HepG2 (cell line): Measurements from ENCODE around the gene TSTD1. TPM values are rescaled to one million over a fixed set of nuclear protein-coding genes. Genes with fewer than 3 reads are reported as not detected.

Experiments used
- CC2D1A ChIP-seq: sonication (generic); formaldehyde crosslinking; IDR thresholded peaks from 2 replicates; pipeline ENCODE4 v1.8.1; 2023; ENCODE audit warnings: mild to moderate bottlenecking, missing genetic modification reagents
- DNMT1 ChIP-seq: sonication (generic); formaldehyde crosslinking; IDR thresholded peaks from 2 replicates; pipeline ENCODE4 v1.5.1; 2020; ENCODE audit warnings: mild to moderate bottlenecking, missing genetic modification reagents
- EEA1 ChIP-seq: sonication (generic); formaldehyde crosslinking; IDR thresholded peaks from 2 replicates; pipeline ENCODE4 v1.5.1; 2020; ENCODE audit warnings: mild to moderate bottlenecking, missing genetic modification reagents, borderline replicate concordance
- MYPOP ChIP-seq: sonication (generic); formaldehyde crosslinking; IDR thresholded peaks from 2 replicates; pipeline ENCODE4 v1.8.1; 2023; ENCODE audit warnings: mild to moderate bottlenecking, moderate library complexity, missing genetic modification reagents
- PCBP2 ChIP-seq: fragments of 200-400 bp; formaldehyde crosslinking; optimal IDR thresholded peaks from 2 replicates; pipeline ENCODE3; 2018; ENCODE audit warnings: low read length, low read depth; ENCODE audit not compliant: poor library complexity, severe bottlenecking
- PHF21A ChIP-seq: sonication (generic); formaldehyde crosslinking; IDR thresholded peaks from 2 replicates; pipeline ENCODE4 v1.5.0; 2020; ENCODE audit warnings: mild to moderate bottlenecking, missing genetic modification reagents
- POLR2AphosphoS5 ChIP-seq: IDR thresholded peaks from 2 replicates; pipeline ENCODE4 v1.6.1; 2012; ENCODE audit warnings: low read depth, low read length
- SMAD1 ChIP-seq: sonication (generic); formaldehyde crosslinking; IDR thresholded peaks from 2 replicates; pipeline ENCODE4 v1.4.0; 2020; ENCODE audit warnings: missing genetic modification reagents, low read depth, mild to moderate bottlenecking, borderline replicate concordance
- SMYD3 ChIP-seq: sonication (generic); formaldehyde crosslinking; IDR thresholded peaks from 2 replicates; pipeline ENCODE4 v1.8.1; 2023; ENCODE audit warnings: mild to moderate bottlenecking, missing genetic modification reagents
- STAT6 ChIP-seq: sonication (generic); formaldehyde crosslinking; IDR thresholded peaks from 2 replicates; pipeline ENCODE4 v1.4.0; 2020; ENCODE audit warnings: missing genetic modification reagents, mild to moderate bottlenecking, borderline replicate concordance
- SUZ12 ChIP-seq: fragments of 150-350 bp; IDR thresholded peaks from 2 replicates; pipeline ENCODE4 v1.6.1; 2014; ENCODE audit warnings: low read depth, low read length
- TCF12 ChIP-seq, 2 experiments: fragments of 450-650 bp in 1 of 2; sonication (generic) in 1 of 2; formaldehyde crosslinking in 1 of 2; IDR thresholded peaks; 2 replicates each; pipeline versions ENCODE4 v1.6.1 to v1.8.0; 2017 to 2022; ENCODE audit warnings: antibody characterized with exemption in 1 of 2, mild to moderate bottlenecking in 1 of 2, missing genetic modification reagents in 1 of 2, moderate library complexity in 1 of 2
- WIZ ChIP-seq: sonication (generic); formaldehyde crosslinking; IDR thresholded peaks from 2 replicates; pipeline ENCODE4 v1.5.1; 2020; ENCODE audit warnings: mild to moderate bottlenecking, missing genetic modification reagents
- ZNF292 ChIP-seq: sonication (generic); formaldehyde crosslinking; IDR thresholded peaks from 2 replicates; pipeline ENCODE4 v1.8.1; 2022; ENCODE audit warnings: mild to moderate bottlenecking, low read depth, missing genetic modification reagents, borderline replicate concordance
- ZNF460 ChIP-seq: sonication (generic); formaldehyde crosslinking; IDR thresholded peaks from 2 replicates; pipeline ENCODE4 v1.5.1; 2020; ENCODE audit warnings: missing genetic modification reagents, mild to moderate bottlenecking, borderline replicate concordance
- ZNF605 ChIP-seq: sonication (generic); formaldehyde crosslinking; IDR thresholded peaks from 2 replicates; pipeline ENCODE4 v1.8.0; 2022; ENCODE audit warnings: mild to moderate bottlenecking, missing genetic modification reagents
- ZNF687 ChIP-seq: sonication (generic); formaldehyde crosslinking; IDR thresholded peaks from 2 replicates; pipeline ENCODE4 v1.5.1; 2020; ENCODE audit warnings: mild to moderate bottlenecking, missing genetic modification reagents, moderate library complexity
- ZNF7 ChIP-seq: IDR thresholded peaks from 2 replicates; pipeline ENCODE4 v1.6.1; 2016; ENCODE audit warnings: missing biosample characterization, missing genetic modification reagents
- polyA plus RNA-seq, 8 experiments: library from polyadenylated mRNA; depleted of rRNA in 3 of 8; stranded (reverse) in 7 of 8; unstranded in 1 of 8; fragments of >200 nt; fragmentation: Illumina TruSeq in 4 of 8; extraction: Trizol in 4 of 8; gene quantifications; 2 replicates each; pipeline versions ENCODE4 v1.2.1 to v1.2.3, GENCODE V29; 2011 to 2016; ENCODE audit warnings: low read depth in 4 of 8, missing spikeins in 1 of 8, mixed read lengths in 1 of 8; ENCODE audit not compliant: insufficient read depth in 1 of 8
- total RNA-seq, 5 experiments: library from RNA; depleted of rRNA; stranded (reverse); fragments of >200 nt; fragmentation: Illumina TruSeq; extraction: Trizol; gene quantifications; 2 replicates each; pipeline ENCODE4 v1.2.3, GENCODE V29; 2016; ENCODE audit warnings: low read depth in 1 of 5

TSTD1 gene
- total and polyA plus RNA-seq, 2 of the 13 experiments (the other 11 are each of a cell fraction or from before 2014, with no cell fraction given) = 0.15 to 0.31 TPM

- TF ChIP-seq SMAD1 (CRISPR knock-in tag) = 0 out of 2 replicates have a peak, but pooled peaks have one; percentile 59
- TF ChIP-seq SMYD3 (CRISPR knock-in tag) = no peak
- TF ChIP-seq CC2D1A (CRISPR knock-in tag) = no peak
- TF ChIP-seq WIZ (CRISPR knock-in tag) = no peak
- no peak for TF ChIP-seq ZNF7 (CRISPR knock-in tag)
- TF ChIP-seq MYPOP (CRISPR knock-in tag) = no peak
- 0 out of 2 replicates have a peak, but pooled peaks have one; percentile 1 for TF ChIP-seq ZNF292 (CRISPR knock-in tag)
- no peak for TF ChIP-seq PCBP2
- no peak for TF ChIP-seq STAT6 (CRISPR knock-in tag)
- peak; percentile 35; the same call in 1 of the 2 replicates for TF ChIP-seq EEA1 (CRISPR knock-in tag)
- TF ChIP-seq ZNF605 (CRISPR knock-in tag) = 0 out of 2 replicates have a peak, but pooled peaks have one; percentile 37
- no peak; the same call in 1 of the 2 replicates for TF ChIP-seq ZNF687
- TF ChIP-seq SUZ12 = no peak
- TF ChIP-seq POLR2AphosphoS5 = no peak
- TF ChIP-seq PHF21A (CRISPR knock-in tag) = no peak
- TF ChIP-seq ZNF460 = no peak
- no peak for TF ChIP-seq TCF12 (IDR thresholded peaks at IDR 0.05)
- TF ChIP-seq TCF12 (CRISPR knock-in tag; IDR thresholded peaks at IDR 0.05) = no peak
- TF ChIP-seq DNMT1 (CRISPR knock-in tag) = no peak
These were observed 33.2 kb upstream of the TSTD1 start (continued) for GRCh38 chr1:161071886-161072371.
